Psoas muscle (tissue), 8 donors: ENCODE data around the gene ZFYVE26. TPM values are rescaled to one million over a fixed set of nuclear protein-coding genes. Genes with fewer than 3 reads are reported as not detected.

Source experiments
- ATAC-seq, 4 donors: fragments of 200-7000 bp; cut with Tn5 transposase; one replicate each; pipeline ENCODE4 v1.9.1; 2020; ENCODE audit warnings: moderate library complexity in 3 of 4, mild to moderate bottlenecking in 2 of 4
- DNase-seq, 2 donors: peaks; one replicate each; pipeline ENCODE4 v3.0.0-alpha.2; 2020
- H3K27ac ChIP-seq: fragments of 200-600 bp; one replicate; pipeline ENCODE4 v1.8.0; 2022
- H3K27me3 ChIP-seq, 3 donors: fragments of 200-600 bp in 1 of 3; one replicate each; pipeline versions ENCODE4 v1.6.1 to v1.8.0; 2013 to 2022; ENCODE audit warnings: low read length in 2 of 3, mild to moderate bottlenecking in 2 of 3, moderate library complexity in 1 of 3; ENCODE audit not compliant: insufficient read depth in 3 of 3
- H3K36me3 ChIP-seq, 2 donors: fragments of 200-600 bp in 1 of 2; one replicate each; pipeline versions ENCODE4 v1.6.1 to v1.8.0; 2013 to 2022; ENCODE audit warnings: low read depth in 1 of 2, mild to moderate bottlenecking in 1 of 2, moderate library complexity in 1 of 2; ENCODE audit not compliant: insufficient read depth in 1 of 2
- H3K4me1 ChIP-seq: fragments of 200-600 bp; one replicate; pipeline ENCODE4 v1.8.0; 2022
- H3K4me3 ChIP-seq: fragments of 200-600 bp; one replicate; pipeline ENCODE4 v1.8.0; 2022; ENCODE audit warnings: mild to moderate bottlenecking
- H3K9me3 ChIP-seq: fragments of 200-600 bp; one replicate; pipeline ENCODE4 v1.8.0; 2022
- WGBS, 3 donors: extraction: QIAGEN DNeasy Blood & Tissue Kit; methylation state at CpG; one replicate each; pipeline versions ENCODE4 v1.1.6 to v1.1.7; 2013; 5-methylcytosine and 5-hydroxymethylcytosine counted together
- intact Hi-C, 2 donors: fragments of 100-400 bp; cut with DNase I; formaldehyde crosslinking; loops; one replicate each; pipeline versions ENCODE4 v1.11.0 to v1.14.2; 2022
- polyA plus RNA-seq, 3 donors: library from polyadenylated mRNA; stranded (reverse); fragments of 200-250 nt; gene quantifications; one replicate each; pipeline ENCODE4 v1.2.3, GENCODE V29; 2013
- total RNA-seq, 4 donors: library from RNA; stranded (reverse); fragmentation: NEBNext Ultra II Directional in 2 of 4; extraction: Animal tissue kit (Norgen Biotek cat#: 25700) in 2 of 4; gene quantifications; one replicate each; pipeline versions ENCODE4 v1.2.1 to v1.2.4, GENCODE V29; 2021 to 2023
- TF ChIP-seq, protein P1 (sequence below): fragments of 200-600 bp; IDR thresholded peaks from one replicate; pipeline ENCODE4 v1.8.0; 2022; ENCODE audit warnings: antibody characterized with exemption
- donor health status: healthy with polysubstance abuse.
- donor health status: DM: no; HTN: no; CAD: no; lungs with moderate emphysema.
- donor health status: Bipolar disorder and iron deficiency.
- donor health status: healthy.
- donor health status: DM: yes; HTN: yes; CAD: no.
- donor health status: DM: no; HTN: no; CAD: no.
- donor health status: DM: no; HTN: no; CAD: no.
- donor health status: DM: yes; HTN: yes; CAD: no.

Gene ZFYVE26
- total and polyA plus RNA-seq, 7 donors, result 3.9 to 18.7 (median 14.9) TPM

GRCh38 chr14:67806246-67806645 is 10.1 kb downstream of the ZFYVE26 start:
- 72 to 87% (median 73%) methylated on average over 3 of the region's 3 CpGs for WGBS, 3 donors
- H3K9me3 ChIP-seq, result no peaks in the 10 kb centered on the region
- intact Hi-C loops, result loop anchor here in 1 of 2 donors (5.0 kb wide), 1 partner anchor 39 kb away; no protein-coding TSS in a partner anchor
- DNase-seq (no peak), ATAC-seq (no peak)
- no peaks in the 10 kb centered on the region for H3K27me3 ChIP-seq
- TF ChIP-seq, protein P1, sequence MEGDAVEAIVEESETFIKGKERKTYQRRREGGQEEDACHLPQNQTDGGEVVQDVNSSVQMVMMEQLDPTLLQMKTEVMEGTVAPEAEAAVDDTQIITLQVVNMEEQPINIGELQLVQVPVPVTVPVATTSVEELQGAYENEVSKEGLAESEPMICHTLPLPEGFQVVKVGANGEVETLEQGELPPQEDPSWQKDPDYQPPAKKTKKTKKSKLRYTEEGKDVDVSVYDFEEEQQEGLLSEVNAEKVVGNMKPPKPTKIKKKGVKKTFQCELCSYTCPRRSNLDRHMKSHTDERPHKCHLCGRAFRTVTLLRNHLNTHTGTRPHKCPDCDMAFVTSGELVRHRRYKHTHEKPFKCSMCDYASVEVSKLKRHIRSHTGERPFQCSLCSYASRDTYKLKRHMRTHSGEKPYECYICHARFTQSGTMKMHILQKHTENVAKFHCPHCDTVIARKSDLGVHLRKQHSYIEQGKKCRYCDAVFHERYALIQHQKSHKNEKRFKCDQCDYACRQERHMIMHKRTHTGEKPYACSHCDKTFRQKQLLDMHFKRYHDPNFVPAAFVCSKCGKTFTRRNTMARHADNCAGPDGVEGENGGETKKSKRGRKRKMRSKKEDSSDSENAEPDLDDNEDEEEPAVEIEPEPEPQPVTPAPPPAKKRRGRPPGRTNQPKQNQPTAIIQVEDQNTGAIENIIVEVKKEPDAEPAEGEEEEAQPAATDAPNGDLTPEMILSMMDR, result no peak
- H3K27ac ChIP-seq, result no peak overlapping the region
- H3K36me3 ChIP-seq, result peaks cover 15 to 99% of the 10 kb centered on the region in 2 donors
- H3K4me1 ChIP-seq, result peaks cover 6% of the 10 kb centered on the region
- no peak overlapping the region for H3K4me3 ChIP-seq

DNA sequence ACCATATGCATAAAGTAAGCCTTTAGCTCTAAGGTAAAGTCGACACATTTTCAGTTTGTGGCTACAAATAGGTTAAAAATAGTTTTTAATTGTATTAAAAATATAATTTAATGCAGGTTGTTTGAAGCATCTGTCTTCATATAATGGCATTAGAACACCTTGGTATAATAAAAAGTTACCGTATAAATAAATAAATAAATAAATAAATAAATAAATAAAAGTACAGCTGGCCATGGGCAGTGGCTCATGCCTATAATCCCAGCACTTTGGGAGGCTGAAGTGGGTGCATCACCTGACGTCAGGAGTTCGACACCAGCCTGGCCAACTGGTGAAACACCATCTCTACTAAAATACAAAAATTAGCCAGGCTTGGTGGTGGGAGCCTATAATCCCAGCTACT is 15.6 kb downstream of the ZFYVE26 start:
- 96 to 98% (median 96%) methylated on average over 4 of the region's 4 CpGs for WGBS, 3 donors
- ATAC-seq (no peak), DNase-seq (no peak)
- peaks cover 3% of the 10 kb centered on the region for H3K4me1 ChIP-seq
- no peaks in the 10 kb centered on the region for H3K27me3 ChIP-seq
- no peak overlapping the region for H3K27ac ChIP-seq
- TF ChIP-seq, protein P1, result no peak
- H3K9me3 ChIP-seq, result no peaks in the 10 kb centered on the region
- no peak overlapping the region for H3K4me3 ChIP-seq
- intact Hi-C loops, result no loop called here
- peaks cover 9 to 100% of the 10 kb centered on the region in 2 donors for H3K36me3 ChIP-seq

GRCh38 chr14:67798731-67799130 is 17.7 kb downstream of the ZFYVE26 start:
- 87 to 92% (median 88%) methylated on average over 20 of the region's 20 CpGs for WGBS, 3 donors
- H3K27ac ChIP-seq, result no peak overlapping the region
- peaks cover 4 to 100% of the 10 kb centered on the region in 2 donors for H3K36me3 ChIP-seq
- no peaks in the 10 kb centered on the region for H3K4me1 ChIP-seq
- H3K9me3 ChIP-seq, result no peaks in the 10 kb centered on the region
- intact Hi-C loops, result no loop called here
- H3K4me3 ChIP-seq, result no peak overlapping the region
- no peaks in the 10 kb centered on the region for H3K27me3 ChIP-seq
- DNase-seq, result no peak
- no peak for ATAC-seq
- TF ChIP-seq, protein P1, result no peak

DNA sequence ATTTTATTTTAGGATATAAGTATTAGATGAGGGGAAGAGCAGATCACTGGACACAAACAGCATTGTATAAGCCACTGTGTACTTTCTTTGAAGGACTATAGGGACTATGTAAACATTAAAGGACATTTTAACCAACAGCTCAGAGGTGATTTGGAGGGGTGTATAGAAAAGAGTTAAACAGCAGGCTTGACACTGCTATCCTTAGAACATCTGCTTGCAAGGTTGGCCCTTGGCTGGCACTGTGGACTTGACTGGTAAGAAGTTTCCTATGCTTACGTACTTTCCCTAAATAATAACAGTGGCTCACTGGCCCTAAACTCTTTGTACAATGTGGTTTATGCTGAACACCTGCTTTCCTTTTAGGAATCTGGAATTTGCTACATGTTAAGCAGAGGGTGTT is 28.7 kb downstream of the ZFYVE26 start:
- ATAC-seq (peak; percentile 61 to 86 (median 68)), DNase-seq (no peak)
- Histone ChIP-seq H3K36me3 (peaks cover 8 to 100% of the 10 kb centered on the region in 2 donors), H3K9me3 (no peaks in the 10 kb centered on the region), H3K4me3 (no peak overlapping the region), H3K27me3 (no peaks in the 10 kb centered on the region), H3K27ac (peak overlapping the region; percentile 86), H3K4me1 (peaks cover 18% of the 10 kb centered on the region)
- intact Hi-C loops, result no loop called here
- WGBS, 3 donors, result 50 to 85% (median 61%) methylated on average over 1 of the region's 1 CpG
- TF ChIP-seq, protein P1, result no peak
